Posterior vena cava (tissue), 2 donors: ENCODE results near the gene MSMO1. TPM values are rescaled to one million over a fixed set of nuclear protein-coding genes. Genes with fewer than 3 reads are reported as not detected.
"Not testable (repeated sequence)": the region's sequence is repeated elsewhere in the genome, so short reads cannot be mapped to it uniquely, and the experiment has no call there.

ENCODE experiments used
- DNase-seq: peaks from one replicate; pipeline ENCODE4 v3.0.0-alpha.2; 2020; ENCODE audit warnings: low spot score
- intact Hi-C, 2 donors: fragments of 100-400 bp; cut with DNase I; formaldehyde crosslinking; loops; one replicate each; pipeline versions ENCODE4 v1.14.1 to v1.14.2; 2022 to 2023
- long read RNA-seq, 2 donors: library from polyadenylated mRNA; unstranded; transcript quantifications; one replicate each; pipeline ENCODE4 v2.0.0, GENCODE V29; 2020 to 2021
- total RNA-seq, 2 donors: library from RNA; stranded (reverse); fragmentation: NEBNext Ultra II Directional; extraction: Animal tissue kit (Norgen Biotek cat#: 25700); gene quantifications; one replicate each; pipeline ENCODE4 v1.2.1, GENCODE V29; 2021
- donor health status: DM: yes; HTN: yes; CAD: no.
- donor health status: DM: yes; HTN: yes; CAD: no.

Gene MSMO1
- total RNA-seq: 10 to 100 TPM; 21.5 to 26.8 TPM
- long read RNA-seq, donor 1, transcript MSMO1-201 (6 exons, 2,269 nt): major isoform, 19 of 25 reads
- long read RNA-seq, donor 1, partial matches to known transcripts: 2 of 25 reads
- long read RNA-seq, donor 1, other reads (novel, unspliced or antisense): 2 of 25 reads
- long read RNA-seq, donor 2, transcript MSMO1-201 (6 exons, 2,269 nt): major isoform, 55 of 66 reads
- long read RNA-seq, donor 2, transcript MSMO1-202 (5 exons, 1,789 nt): minor isoform, 10 of 66 reads
- long read RNA-seq, donor 2, partial matches to known transcripts: 1 of 66 reads
- long read RNA-seq, donor 2, other reads (novel, unspliced or antisense): 0 of 66 reads

DNA sequence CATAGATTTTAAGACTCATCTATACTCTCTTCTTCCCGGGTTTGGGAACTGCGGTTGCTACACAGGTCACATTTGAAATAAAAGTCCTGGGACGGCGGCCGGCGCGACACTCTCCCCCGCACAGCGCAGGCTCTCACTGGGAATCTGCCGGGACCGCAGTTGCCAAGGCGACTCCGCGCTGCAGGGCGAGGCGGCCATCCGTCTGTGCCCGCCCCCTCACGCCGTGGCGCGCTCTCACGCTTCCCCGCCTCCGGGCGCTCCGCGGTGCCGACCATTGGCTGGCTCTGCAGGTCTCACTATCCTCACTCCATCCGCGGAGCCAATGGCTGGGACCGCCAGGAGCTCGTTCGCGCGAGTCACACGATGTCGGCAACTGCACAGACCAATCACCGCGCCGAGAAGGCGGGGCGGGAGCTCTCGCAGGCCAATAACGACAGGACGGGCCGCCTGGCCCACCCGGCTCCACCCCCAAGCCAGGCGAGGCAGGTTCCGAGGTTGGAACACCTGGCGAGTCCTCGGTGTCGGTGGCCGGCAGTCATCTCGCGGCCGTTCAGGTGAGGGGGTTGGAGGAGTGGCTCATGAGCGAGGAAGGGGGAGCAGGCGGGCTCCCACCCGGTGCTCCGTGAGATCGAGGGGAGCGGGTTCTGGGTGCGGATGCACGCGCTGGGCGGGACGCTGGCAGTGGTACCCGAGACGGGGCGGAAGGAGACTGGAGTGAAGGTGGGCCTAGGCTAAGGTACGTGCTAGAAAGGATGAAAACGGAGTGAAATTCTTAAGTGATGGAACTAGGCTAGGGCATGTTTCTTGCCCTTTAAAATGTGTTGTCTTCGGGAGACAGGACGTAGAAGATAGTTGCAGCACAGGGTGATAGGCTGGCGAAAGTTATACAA is at the start of gene MSMO1:
Gene MSMO1 (plus strand): TSS at position 459 of the 890 bp plus-strand sequence. CDS start 5,702 bp downstream, outside the sequence.
- peak; percentile 100 for DNase-seq
- intact Hi-C loops: loop anchor here in 1 of 2 donors (10.0 kb wide), 1 partner anchor 123 kb away; the partner anchor contains the start of gene KLHL2

DNA sequence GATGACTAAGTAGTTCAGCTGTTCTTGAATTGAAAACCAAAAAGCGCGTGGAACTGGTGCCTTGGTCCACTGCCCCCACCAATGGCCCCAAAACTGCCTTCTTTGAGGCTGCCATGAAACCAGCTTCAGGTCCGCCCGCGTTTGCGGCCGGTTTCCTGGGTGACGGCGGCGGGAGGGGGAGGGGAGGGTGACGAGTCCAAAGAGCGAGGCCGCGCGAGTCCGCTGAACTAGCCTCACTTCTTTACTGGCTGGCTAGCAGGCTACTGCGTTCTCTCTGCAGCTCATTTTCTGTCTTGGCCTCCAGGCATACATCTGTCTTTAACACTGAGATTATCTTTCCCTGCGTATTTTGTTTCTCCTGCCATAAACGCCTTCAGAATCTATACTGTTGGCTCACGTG is 47.9 kb upstream of the MSMO1 start:
- intact Hi-C loops: not testable (repeated sequence)

DNA sequence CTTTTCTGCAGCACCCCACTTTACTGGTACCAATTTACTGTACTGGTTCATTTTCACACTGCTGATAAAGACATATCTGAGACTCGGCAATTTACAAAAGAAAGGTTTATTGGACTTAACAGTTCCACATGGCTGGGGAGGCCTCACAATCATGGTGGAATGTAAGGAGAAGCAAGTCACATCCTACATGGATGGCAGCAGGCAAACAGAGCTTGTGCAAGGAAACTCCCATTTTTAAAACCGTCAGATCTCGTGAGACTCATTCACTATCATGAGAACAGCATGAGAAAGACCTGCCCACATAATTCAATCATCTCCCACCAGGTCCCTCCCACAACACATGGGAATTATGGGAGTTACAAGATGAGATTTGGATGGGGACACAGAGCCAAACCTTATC is 42.8 kb upstream of the MSMO1 start:
- intact Hi-C loops, DNase-seq: not testable (repeated sequence)

More for the DNA sequence above, 47.9 kb upstream of the MSMO1 start:
- DNase-seq: not testable (repeated sequence)

DNA sequence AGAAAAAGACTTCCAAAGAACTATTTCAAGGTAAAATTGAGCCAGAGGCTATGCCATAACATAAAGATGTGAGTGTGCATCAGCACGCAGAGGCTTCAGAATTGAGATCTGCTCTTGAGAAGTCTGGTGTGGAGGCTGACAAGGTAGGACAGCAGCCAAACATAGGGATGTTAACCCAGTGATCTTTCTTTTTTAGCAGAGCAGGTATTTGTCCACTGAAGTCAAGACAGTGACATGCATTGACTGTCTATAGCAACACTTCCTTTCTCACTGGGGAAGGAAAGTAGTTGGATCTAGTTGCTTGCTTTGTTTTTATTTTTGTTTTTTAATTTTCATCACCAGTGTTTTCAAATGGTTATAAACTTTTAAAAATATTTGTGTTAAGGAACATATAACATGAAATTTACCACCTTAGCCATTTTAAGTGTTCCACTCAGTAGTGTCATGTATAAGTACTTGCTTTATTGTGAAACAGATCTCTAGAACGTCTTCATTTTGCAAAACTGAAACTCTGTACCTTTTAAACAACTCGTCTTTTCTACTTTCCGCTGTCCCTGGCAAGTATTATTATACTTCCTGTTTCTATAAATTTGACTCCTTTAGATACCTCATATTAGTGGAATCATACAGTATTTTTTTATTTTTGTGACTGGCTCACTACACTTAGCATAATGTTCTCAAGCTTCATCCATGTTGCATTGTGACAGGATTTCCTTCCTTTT is 40.7 kb upstream of the MSMO1 start:
- intact Hi-C loops, DNase-seq: not testable (repeated sequence)

DNA sequence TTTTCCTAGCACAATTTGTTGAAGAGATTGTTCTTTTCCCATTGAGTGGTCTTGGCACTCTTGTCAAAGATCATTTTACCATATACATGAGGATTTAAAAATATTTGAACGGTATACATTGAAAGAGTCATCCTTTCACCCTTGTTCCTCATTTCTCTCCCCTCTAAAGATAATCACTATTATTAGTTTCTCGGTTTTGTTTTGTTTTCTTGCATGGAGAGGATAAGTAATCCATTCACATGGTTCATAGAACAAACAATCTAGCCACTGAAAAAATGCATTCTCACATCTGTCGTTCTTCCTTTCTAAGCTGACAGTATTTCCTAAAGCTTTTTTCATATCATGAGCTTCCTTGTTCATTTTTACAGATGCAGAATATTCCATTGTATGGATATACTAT is 39.2 kb upstream of the MSMO1 start:
- intact Hi-C loops: no loop called here
- no peak for DNase-seq

DNA sequence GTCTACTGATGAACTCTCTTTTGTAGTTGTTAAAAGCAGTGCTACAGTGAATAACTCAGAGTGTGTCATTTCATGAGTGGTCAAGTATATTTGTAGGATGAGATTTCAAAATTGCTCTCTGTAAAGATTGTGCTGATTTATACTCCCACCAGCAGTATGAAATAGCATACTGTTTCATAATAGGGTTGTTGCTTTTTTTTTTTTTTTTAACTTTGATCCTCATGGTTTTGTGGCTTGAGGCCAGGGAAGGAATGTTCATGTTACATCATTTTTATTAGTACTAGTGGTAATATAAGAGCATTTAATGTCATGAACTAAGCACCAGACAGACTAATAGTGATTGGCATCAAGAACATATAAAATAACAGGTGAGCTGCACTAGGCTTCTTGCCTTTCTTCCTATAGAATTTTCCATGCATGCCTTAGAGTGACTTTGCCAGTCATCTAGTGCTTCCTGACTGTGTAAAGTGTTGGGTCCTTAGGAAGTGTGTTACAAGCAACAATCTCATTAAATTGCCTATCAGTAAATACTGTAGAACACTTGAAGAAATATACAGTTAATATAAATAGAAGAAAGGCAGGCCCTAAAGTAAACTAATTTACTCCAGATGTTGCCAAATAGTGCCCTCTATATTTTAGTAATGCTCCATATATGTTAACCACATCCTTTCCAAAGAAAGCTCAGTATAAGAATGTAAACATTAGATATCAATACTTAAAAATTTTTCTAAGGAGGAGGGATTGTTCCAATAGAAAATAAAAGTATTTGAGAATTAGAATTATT is 38.6 kb upstream of the MSMO1 start:
- intact Hi-C loops: no loop called here
- DNase-seq: no peak

DNA sequence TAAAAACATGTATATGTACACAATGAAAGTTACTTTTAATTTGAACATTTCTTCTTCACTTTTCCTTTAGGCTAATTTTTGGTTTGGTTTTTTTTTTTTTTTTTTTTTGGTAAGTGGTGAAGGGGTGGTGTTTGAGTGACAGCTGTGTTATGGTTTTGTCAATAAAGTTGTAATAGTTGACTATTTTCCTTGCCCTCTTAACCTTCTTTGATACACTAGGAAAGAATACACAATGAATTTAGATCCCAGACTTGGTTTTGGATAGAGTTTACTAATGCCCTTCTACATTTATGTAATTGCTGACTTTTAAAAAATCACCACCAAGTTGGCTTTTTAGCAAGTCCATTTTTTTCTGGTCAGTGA is 38.1 kb upstream of the MSMO1 start:
- no peak for DNase-seq
- intact Hi-C loops: no loop called here

DNA sequence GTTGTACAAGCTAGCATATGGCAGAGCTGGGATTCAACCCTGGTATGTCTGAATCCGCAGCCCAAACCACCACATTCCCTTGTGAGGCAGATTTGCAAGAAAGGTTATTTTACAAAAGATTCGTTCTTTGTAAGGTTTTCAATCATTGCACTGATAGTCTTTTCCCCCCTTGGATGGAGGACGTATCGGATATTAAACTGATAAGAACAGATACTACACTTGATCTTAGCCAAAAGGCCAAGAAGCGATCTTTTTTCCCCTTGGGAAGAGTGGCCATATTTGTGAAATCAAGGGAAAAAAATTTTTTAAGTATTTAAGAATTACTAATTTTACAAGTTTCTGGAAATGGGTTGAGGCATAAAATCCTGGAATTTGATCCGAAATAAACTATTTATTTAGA is 34.4 kb upstream of the MSMO1 start:
- intact Hi-C loops: no loop called here
- no peak for DNase-seq

DNA sequence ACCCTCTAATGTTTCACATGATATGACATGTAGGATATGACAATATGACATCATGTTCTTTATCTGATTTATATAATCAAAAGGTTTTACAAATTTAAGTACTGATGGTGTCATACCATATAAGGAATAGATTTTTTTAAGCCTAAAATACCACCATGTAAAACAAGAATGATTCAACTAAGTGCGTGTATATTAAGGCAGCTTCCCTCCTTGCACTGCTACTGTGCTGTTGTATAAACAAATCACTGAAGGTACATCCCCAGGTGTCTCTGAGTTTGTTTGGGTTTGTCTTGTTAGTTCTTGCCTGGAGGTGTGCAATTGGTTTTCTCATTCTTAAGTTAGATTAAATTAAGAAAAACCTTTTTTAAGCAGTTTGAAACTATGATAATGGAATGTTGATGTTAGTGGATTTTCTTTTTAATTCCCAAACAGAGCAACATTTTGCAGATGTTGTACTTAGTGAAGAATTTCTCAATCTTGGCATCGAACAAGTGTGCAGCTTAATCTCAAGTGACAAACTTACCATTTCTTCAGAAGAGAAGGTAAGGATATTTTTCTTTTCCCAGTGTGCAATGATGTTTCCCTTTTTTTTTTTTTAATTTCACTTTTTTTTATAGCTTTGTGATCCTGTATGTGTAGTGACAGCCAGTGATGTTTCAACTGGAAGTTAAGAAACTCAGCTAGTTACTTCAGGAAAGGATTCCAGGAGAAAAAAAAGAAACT is 33.4 kb upstream of the MSMO1 start:
- DNase-seq: no peak
- intact Hi-C loops: no loop called here

DNA sequence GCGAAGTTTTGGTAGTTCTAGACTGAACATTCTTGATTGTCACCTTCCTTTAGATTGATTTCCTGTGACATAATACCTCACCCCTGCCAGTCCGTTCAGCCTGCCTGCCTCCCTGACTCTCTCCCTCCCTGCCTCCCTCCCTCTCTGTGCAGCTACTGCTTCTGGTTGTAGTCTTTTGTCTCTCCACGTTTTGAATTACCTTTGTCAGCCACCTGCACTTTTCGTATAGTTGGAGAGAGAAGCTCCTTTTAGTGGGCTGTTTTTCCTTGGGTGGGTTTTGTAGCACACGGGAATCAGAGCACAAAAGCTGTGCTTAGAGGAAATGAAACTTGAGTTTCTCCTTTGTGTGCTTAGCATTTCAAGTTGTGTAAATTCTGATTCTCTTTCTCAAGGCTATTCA is 32.6 kb upstream of the MSMO1 start:
- intact Hi-C loops: no loop called here
- no peak for DNase-seq

DNA sequence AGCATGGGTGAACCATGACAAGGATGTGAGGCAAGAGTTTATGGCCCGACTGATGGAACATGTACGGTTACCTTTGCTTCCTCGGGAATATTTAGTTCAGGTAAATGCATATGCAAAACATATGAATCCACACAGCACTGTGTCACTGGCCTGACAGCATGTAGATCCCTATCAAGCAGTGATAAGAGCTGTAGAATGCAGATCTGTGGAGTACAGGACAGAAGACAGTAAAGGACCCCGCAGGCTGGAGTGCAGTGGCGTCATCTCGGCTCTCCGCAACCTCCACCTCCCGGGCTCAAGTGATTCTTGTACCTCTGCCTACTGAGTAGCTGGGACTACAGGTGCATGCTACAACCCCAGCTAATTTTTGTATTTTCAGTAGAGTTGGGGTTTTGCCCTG is 29.8 kb upstream of the MSMO1 start:
- intact Hi-C loops: no loop called here
- DNase-seq: no peak

DNA sequence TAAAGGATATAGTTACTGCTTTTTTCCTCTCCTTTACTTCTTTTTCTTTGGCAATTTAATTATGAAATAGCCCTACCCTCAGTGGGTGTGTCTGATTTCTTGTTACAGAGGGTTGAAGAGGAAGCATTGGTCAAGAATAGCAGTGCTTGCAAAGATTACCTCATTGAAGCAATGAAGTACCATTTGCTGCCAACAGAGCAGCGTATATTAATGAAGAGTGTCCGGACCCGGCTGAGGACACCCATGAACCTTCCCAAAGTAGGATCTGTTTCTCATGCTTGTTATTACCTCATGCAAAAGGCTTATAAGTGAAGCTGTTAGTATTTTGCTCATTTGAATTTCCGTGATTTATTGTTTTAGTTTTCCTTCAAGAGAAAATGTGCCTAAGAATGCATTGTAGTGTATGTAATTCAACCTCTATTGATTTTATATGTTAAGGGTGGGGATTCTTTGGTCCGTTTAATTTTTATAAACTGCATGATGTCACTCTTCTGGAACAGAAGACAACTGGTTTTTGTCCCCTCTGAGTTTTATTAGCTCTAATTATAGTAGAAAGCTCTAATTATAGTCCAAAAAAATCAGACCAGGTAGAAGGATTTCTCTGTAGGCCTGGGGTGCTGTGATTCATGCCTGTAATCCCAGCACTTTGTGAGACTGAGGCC is 27.9 kb upstream of the MSMO1 start:
- DNase-seq: no peak
- intact Hi-C loops: no loop called here

DNA sequence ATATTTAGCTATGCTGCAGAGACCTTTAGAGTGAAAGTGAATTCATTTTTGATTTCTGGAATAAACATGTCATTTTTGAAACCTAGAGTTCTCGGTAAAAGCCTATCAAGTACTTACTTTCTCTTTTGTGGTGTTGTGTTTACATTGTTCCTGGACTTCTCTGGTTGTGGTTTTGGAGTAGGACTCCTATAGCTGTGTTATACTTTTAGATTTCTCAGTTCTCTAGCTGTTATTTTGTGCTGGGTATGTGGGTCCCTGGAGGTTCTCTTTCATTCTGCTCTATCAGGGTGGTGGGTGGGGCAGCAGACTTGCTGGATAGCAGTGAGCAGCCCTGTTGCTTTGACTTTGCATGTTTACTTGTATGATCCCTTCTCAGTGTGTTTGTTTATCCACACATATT is 25.6 kb upstream of the MSMO1 start:
- intact Hi-C loops: no loop called here

DNA sequence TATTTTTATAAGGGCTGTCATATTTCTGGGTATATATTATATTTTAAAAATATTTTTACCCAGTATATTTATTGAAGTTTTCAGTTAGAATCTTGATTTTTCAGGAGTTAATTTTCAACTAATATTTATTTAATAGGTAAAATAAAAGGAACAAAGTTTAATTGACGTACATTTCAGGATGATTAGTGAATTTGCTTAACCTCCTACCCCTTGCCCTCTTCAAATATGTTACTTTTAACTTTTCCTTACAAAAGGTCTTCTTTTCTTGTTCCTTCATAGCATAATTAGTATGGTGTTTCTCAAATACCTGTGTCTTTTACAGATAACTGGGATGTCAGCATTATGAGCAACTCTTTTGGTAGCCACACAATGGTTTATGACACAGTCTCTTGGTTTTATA is 24.8 kb upstream of the MSMO1 start:
- DNase-seq: no peak
- intact Hi-C loops: no loop called here

More for the DNA sequence above, 25.6 kb upstream of the MSMO1 start:
- no peak for DNase-seq

DNA sequence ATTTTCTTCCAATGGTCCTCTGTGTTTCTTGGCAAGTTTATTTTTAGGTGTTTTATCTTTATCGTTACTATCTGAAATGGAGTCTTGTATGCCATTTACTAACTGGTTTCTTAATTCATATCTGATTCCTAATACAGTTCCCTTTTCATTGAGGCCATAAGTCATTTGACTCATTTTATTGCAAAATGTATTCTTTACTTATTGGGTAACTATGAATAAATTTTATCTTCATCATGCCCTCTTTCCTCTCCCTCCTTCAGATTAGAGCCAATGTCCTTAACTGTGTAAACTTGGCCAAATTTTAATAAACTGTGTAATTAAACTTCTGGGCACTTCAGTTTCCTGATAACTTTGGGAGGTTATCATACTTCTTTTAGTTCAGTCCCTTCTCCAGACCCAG is 19.3 kb upstream of the MSMO1 start:
- intact Hi-C loops: no loop called here
- DNase-seq: no peak

DNA sequence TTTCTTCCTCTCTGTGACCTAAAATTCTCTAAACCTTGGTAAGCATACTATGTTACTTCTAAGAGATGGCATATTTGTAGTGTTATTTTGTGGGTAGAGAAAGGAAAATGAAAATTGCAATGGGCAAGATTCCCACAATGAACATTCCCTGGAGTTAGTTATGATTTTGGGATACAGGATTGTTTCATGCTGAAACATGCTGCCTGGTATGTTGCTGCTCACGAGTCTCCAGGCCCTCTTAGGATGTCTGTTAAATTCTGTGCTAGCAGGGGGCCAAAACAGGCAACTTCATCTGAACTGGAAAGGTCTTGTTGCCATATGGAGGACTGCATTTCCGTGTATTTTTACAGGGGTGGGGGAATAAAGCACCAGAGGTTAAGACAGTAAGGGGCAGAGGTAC is 18.9 kb upstream of the MSMO1 start:
- DNase-seq: no peak
- intact Hi-C loops: no loop called here

DNA sequence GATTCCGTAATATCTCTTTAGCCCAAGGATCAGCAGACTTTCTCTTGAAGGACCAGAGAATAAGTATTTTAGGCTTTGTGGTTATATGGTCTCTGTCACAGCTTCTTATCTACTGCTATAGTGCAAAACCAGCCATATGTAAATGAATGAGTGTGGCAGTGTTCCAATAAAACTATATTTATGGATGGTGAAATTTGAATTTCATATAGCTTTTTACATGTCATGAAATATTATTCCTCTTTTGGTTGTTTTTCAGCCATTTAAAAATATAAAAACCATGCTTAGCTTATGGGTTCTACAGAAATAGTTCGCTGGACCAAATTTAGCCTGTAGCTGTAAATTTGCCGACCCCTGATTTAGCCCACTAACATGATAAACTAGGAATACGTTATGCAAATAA is 18.0 kb upstream of the MSMO1 start:
- intact Hi-C loops: no loop called here
- no peak for DNase-seq

DNA sequence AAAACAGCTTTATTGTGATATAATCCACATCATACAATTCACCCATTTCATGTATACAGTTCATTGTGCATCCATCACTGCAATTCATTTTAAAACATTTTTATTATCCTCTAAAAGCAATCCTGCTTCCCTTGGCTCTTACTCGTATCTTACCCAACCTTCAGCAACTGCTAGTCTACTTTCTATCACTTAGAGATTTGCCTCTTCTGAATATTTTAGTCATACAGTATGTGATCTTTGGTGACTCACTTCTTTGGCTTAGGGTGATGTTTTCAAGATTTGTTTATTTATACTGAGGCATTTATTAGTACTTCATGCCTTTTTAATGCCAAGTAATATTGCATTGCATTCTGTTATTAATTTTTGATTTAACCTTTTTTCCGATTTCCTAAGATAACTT is 15.0 kb upstream of the MSMO1 start:
- intact Hi-C loops: no loop called here
- DNase-seq: no peak
